OCI-LY7 (cell line): ENCODE measurements around the gene CTPS1.

ENCODE experiments used
- CTCF ChIP-seq: fragments of 200-600 bp; sonication (generic); conservative IDR thresholded peaks from 2 replicates; pipeline ENCODE4 v1.5.1; 2014; ENCODE audit warnings: mild to moderate bottlenecking, antibody characterized with exemption, low read length, moderate library complexity, mixed read lengths
- EZH2phosphoT487 ChIP-seq: fragments of 200-600 bp; sonication (generic); IDR thresholded peaks from 2 replicates; pipeline ENCODE4 v1.6.1; 2018; ENCODE audit warnings: low read depth, borderline replicate concordance, mild to moderate bottlenecking, mixed run types, antibody characterized with exemption, low read length, moderate library complexity, mixed read lengths

DNA sequence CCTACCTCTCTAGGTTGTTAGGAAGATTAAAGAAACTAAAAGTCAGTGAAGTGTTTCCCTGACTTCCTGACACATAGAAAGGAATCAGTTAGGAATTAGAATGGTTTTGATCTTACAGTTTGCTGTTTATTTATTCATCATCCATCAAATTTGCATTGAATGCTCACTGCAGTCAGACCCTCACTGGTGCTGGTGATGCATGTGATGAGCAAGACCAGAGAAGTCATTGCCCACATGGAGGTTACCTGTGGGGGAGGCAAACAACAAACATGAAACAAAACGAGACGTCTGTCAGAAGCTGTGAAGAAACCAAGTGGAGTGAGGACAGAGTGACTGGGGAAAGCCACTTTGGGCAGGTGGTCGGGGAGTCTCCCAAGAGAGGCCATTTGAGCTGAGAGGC lies 6.4 kb downstream of the CTPS1 start:
- no peak for TF ChIP-seq CTCF
- no peak for TF ChIP-seq EZH2phosphoT487
